GM19395 (cell line): ENCODE measurements around the gene CLEC4D.
"Not testable (repeated sequence)": the region's sequence is repeated elsewhere in the genome, so short reads cannot be mapped to it uniquely, and the experiment has no call there.

ENCODE experiments used
- ATAC-seq: cut with Tn5 transposase; IDR thresholded peaks from one replicate; pipeline ENCODE4 v1.9.1; 2021; ENCODE audit warnings: mild to moderate bottlenecking, moderate library complexity; ENCODE audit not compliant: unreplicated experiment

Gene CLEC4D

GRCh38 chr12:8527250-8528130 is 14.2 kb downstream of the CLEC4D start:
- ATAC-seq = no peak

GRCh38 chr12:8532045-8532444 is 18.7 kb downstream of the CLEC4D start:
- no peak for ATAC-seq

GRCh38 chr12:8537820-8538219 is 24.5 kb downstream of the CLEC4D start:
- not testable (repeated sequence) for ATAC-seq

- not testable (repeated sequence) for ATAC-seq
Measured at GRCh38 chr12:8540831-8541230, 27.5 kb downstream of the CLEC4D start, which contains the start of gene CLEC4E. TSS of gene CLEC4E (minus strand) at chr12:8540905. CDS start at chr12:8540797, 108 bp downstream.

- no peak for ATAC-seq
Measured at GRCh38 chr12:8541562-8541961, 28.3 kb downstream of the CLEC4D start.

- peak; percentile 83 for ATAC-seq
Measured at GRCh38 chr12:8544295-8544694, 31.0 kb downstream of the CLEC4D start.

GRCh38 chr12:8546591-8546990 is 33.3 kb downstream of the CLEC4D start:
- no peak for ATAC-seq

- ATAC-seq = no peak
Measured at GRCh38 chr12:8547645-8548044, 34.3 kb downstream of the CLEC4D start.

- no peak for ATAC-seq
Measured at GRCh38 chr12:8548192-8548591, 34.9 kb downstream of the CLEC4D start.

GRCh38 chr12:8549381-8549780 is 36.1 kb downstream of the CLEC4D start:
- ATAC-seq = no peak

GRCh38 chr12:8553088-8553627 is 39.9 kb downstream of the CLEC4D start:
- no peak for ATAC-seq

- ATAC-seq = no peak
Measured at GRCh38 chr12:8554451-8555195, 41.3 kb downstream of the CLEC4D start.

GRCh38 chr12:8556531-8557097 is 43.3 kb downstream of the CLEC4D start:
- no peak for ATAC-seq

GRCh38 chr12:8559676-8560075 is 46.4 kb downstream of the CLEC4D start:
- no peak for ATAC-seq

GRCh38 chr12:8561011-8561410 is 47.7 kb downstream of the CLEC4D start:
- ATAC-seq = no peak

- no peak for ATAC-seq
Measured at GRCh38 chr12:8562310-8562709, 49.0 kb downstream of the CLEC4D start.

GRCh38 chr12:8563356-8563755 is 50.1 kb downstream of the CLEC4D start:
- ATAC-seq = no peak

GRCh38 chr12:8564656-8565055 is 51.4 kb downstream of the CLEC4D start:
- no peak for ATAC-seq

GRCh38 chr12:8566052-8566451 is 52.7 kb downstream of the CLEC4D start:
- not testable (repeated sequence) for ATAC-seq

- ATAC-seq = no peak
Measured at GRCh38 chr12:8566525-8566924, 53.2 kb downstream of the CLEC4D start.
